GM10266 (cell line): ENCODE measurements around the gene SPATC1L.

Experiments
- DNase-seq: peaks from one replicate; pipeline ENCODE4 v3.0.0; 2012; ENCODE audit errors: extremely low spot score
- TF ChIP-seq, protein P1 (sequence below): IDR thresholded peaks from 2 replicates; pipeline ENCODE4 v1.5.1; 2012; ENCODE audit warnings: mild to moderate bottlenecking, low read depth; ENCODE audit not compliant: control insufficient read depth, insufficient read depth; ENCODE audit errors: missing control alignments

SPATC1L gene

DNA sequence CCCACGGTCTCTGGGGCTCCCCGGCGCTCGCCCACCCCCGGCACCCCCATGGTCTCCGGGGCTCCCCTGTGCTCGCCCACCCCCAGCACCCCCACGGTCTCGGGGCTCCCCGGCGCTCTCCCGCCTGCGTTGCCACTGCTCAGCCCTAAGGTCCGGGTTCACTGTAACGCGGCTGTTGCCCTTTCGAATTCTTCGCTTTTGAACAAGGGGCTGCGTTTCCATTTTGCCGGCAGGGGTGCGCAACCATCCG, 23.7 kb downstream of the SPATC1L start:
- TF ChIP-seq, protein P1, sequence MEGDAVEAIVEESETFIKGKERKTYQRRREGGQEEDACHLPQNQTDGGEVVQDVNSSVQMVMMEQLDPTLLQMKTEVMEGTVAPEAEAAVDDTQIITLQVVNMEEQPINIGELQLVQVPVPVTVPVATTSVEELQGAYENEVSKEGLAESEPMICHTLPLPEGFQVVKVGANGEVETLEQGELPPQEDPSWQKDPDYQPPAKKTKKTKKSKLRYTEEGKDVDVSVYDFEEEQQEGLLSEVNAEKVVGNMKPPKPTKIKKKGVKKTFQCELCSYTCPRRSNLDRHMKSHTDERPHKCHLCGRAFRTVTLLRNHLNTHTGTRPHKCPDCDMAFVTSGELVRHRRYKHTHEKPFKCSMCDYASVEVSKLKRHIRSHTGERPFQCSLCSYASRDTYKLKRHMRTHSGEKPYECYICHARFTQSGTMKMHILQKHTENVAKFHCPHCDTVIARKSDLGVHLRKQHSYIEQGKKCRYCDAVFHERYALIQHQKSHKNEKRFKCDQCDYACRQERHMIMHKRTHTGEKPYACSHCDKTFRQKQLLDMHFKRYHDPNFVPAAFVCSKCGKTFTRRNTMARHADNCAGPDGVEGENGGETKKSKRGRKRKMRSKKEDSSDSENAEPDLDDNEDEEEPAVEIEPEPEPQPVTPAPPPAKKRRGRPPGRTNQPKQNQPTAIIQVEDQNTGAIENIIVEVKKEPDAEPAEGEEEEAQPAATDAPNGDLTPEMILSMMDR: no peak
- no peak for DNase-seq

DNA sequence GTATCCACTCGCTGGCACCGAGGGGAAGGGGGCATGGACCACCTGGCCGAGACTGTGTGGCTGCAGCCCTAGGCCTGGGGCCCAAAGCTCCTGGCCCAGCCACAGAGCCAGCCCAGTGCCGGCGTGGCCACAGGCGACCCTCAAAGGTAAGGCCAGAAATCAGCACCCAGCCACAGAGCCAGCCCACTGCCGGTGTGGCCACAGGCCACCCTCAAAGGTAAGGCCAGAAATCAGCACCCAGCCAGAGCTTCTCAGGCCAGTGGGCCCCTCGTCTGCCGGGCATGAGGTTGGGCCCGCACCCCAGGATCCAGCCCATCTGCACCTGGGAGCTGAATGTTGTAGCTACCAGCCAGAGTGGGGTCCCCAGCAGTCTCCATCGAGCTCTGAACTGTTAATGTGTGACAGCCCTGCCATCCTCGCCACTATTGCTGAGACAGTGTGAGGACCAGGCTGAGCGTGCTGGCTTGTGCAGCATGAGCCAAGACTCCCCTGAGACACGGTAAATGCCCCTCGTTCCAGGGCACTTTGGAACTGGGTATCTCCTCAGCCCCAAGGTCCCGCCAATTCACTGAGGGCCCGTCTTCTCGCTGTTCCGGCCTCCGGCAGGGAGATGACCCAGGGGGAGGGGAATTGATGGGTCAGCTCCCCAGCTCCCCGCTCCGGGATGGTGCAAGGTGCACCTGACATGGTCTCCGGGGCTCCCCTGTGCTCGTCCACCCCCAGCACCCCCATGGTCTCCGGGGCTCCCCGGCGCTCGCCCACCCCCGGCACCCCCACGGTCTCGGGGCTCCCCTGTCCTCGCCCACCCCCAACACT, 24.2 kb downstream of the SPATC1L start:
- TF ChIP-seq, protein P1: no peak
- no peak for DNase-seq

DNA sequence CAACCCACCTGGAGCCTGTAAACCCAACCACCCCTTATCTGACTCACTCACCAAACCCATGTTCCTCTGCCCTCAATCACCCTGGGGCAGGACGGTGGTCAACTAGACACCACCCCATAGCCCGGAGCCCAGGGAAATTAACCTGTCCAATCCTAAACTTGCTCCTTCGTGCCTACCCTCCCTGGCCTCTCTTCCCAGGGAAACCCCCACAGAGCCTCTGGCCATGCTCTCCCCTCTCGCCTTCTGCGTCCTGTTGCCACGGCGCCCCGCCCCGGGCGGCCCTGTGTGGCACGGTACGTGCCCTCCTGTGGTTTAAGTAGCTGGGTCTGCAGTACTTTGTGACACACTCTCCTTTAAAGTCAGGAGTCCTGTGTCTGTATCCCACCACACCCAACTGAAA, 24.9 kb downstream of the SPATC1L start:
- no peak for DNase-seq
- TF ChIP-seq, protein P1: no peak

DNA sequence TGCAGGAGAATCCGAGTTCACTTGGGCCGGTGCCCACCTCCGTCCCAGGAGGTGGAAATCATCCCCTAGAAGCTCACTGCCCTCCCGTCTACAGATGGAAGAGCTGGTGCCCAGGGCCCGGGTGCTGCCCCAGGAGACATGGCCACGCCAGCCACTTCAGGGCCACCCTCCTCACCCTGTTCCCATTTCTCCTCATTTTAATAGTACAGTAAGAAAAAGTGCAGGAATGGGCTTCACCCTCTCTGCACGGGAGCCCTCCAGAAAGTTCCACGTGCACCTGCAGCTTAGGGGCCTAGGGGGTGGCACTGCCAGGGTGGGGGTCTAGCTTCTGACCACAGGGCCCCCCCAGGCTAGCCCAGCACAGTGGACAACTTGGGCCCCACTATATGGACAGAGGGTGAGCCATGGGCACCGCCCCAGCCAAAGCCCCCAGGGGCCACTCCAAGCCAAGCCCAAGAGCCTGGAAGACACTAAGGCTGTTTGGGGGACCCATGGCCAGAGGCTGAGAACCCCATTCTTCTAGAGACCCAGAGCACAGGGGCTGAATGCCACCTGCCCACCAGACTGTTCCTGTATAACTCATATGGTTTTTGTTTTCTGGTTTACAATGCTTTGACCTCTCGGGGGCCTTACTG, 25.5 kb downstream of the SPATC1L start:
- TF ChIP-seq, protein P1: no peak

DNA sequence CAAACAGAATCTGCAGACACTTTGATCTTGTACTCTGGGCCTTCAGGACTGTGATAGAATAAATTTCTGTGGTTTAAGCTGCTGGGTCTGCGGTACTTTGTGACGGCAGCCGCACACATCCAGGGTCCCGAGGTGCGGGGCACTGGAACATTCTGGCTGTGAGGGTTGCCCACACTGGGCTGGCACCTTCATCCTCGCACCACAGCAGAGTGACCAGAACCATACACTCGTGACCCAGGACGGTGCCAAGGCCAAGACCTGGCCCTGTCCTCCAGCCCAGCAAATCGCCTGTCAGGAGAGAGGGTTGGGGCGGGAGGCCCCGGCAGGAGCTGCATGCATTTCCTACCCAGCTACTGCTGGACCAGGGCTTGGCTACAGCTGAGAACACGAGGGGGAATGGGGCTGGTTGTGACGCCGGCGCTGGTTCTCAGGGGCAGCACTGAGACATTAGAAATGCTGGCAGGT, 26.2 kb downstream of the SPATC1L start:
- TF ChIP-seq, protein P1: no peak
- no peak for DNase-seq

More for the DNA sequence above, 25.5 kb downstream of the SPATC1L start:
- no peak for DNase-seq

DNA sequence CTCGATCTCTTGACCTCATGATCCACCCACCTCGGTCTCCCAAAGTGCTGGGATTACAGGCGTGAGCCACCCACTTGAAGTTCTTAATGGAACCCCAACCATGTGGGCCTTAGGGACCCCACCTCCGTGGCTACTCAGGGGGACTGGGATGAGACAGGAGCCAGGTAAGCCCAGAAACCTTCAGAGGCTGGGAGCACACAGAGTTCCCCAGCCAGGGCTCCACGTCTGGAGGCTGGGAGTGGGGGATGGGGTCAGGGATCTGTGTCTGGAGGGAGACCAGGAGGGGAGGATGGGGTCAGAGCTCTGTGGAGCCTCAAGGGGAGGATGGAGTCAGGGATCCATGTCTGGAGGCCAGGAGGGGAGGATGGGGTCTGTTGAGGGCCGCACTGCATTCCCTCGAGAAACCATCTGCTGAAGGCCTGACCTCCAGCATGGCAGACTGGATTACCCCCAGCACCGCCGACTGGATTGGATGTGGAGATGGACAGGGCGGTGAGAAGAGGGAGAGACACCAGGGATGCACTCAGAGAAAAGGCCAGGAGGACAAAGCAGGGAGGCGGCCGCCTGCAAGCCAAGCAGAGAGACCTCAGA, 26.8 kb downstream of the SPATC1L start:
- TF ChIP-seq, protein P1: no peak
- DNase-seq: no peak

DNA sequence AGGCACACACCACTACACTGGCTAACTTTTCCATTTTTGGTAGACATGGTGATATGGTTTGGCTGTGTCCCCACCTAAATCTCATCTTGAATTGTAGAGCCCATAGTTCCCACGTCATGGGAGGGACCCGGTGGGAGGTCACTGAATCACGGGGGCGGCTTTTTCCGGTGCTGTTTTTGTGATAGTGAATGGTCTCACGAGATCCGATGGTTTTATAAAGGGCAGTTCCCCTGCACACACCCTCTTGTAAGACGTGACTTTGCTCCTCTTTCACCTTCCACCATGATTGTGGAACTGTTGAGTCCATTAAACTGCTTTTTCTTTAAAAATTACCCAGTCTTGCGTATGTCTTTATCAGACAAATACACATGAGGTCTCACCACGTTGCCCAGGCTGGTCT, 27.6 kb downstream of the SPATC1L start:
- no peak for DNase-seq
- TF ChIP-seq, protein P1: no peak
